Stomach (tissue), 9 donors: ENCODE measurements around the gene CDC37L1. TPM values are rescaled to one million over a fixed set of nuclear protein-coding genes. Genes with fewer than 3 reads are reported as not detected.
"Not testable (repeated sequence)": the region's sequence is repeated elsewhere in the genome, so short reads cannot be mapped to it uniquely, and the experiment has no call there.

Experiments
- DNase-seq, 2 donors: peaks; one replicate each; pipeline versions ENCODE4 v3.0.0 to v3.0.0-alpha.2; 2013 to 2019
- H3K27ac ChIP-seq, 5 donors: fragments of 200-600 bp in 4 of 5; sonication (generic) in 4 of 5; one replicate each; pipeline ENCODE4 v1.5.1; 2013 to 2019; ENCODE audit warnings: mild to moderate bottlenecking in 1 of 5, moderate library complexity in 1 of 5
- H3K27me3 ChIP-seq, 3 donors: fragments of 200-600 bp; sonication (generic); one replicate each; pipeline ENCODE4 v1.5.1; 2017 to 2019; ENCODE audit warnings: mixed run types in 1 of 3
- H3K36me3 ChIP-seq, 4 donors: fragments of 200-600 bp; sonication (generic); 1 replicate in 3 of 4; 2 replicates in 1 of 4; pipeline ENCODE4 v1.5.1; 2016 to 2019
- H3K4me1 ChIP-seq, 4 donors: fragments of 200-600 bp; sonication (generic); one replicate each; pipeline ENCODE4 v1.5.1; 2016 to 2019
- H3K4me3 ChIP-seq, 4 donors: fragments of 200-600 bp; sonication (generic) in 3 of 4; one replicate each; pipeline ENCODE4 v1.5.1; 2016 to 2019; ENCODE audit warnings: mild to moderate bottlenecking in 1 of 4
- H3K9me3 ChIP-seq, 4 donors: fragments of 200-600 bp; sonication (generic); one replicate each; pipeline ENCODE4 v1.5.1; 2016 to 2019
- CTCF ChIP-seq, 7 experiments: fragments of 450-650 bp in 4 of 7; fragments of 200-600 bp in 3 of 7; sonication (generic) in 3 of 7; IDR thresholded peaks; one replicate each; pipeline ENCODE4 v1.5.1; 2016 to 2019; ENCODE audit warnings: antibody characterized with exemption in 7 of 7, control low read depth in 2 of 7, mild to moderate bottlenecking in 1 of 7
- EP300 ChIP-seq: sonication (generic); formaldehyde crosslinking; IDR thresholded peaks from one replicate; pipeline ENCODE4 v1.6.1; 2017; ENCODE audit warnings: antibody characterized with exemption
- POLR2A ChIP-seq, 4 donors: fragments of 450-650 bp; IDR thresholded peaks; one replicate each; pipeline ENCODE4 v1.6.1; 2016; ENCODE audit warnings: antibody characterized with exemption in 4 of 4, control low read depth in 2 of 4, mild to moderate bottlenecking in 1 of 4, moderate library complexity in 1 of 4
- POLR2AphosphoS5 ChIP-seq, 3 donors: sonication (generic); formaldehyde crosslinking; IDR thresholded peaks; one replicate each; pipeline ENCODE4 v1.6.1; 2016; ENCODE audit warnings: antibody characterized with exemption in 3 of 3
- WGBS, 5 donors: extraction: QIAGEN DNeasy Blood & Tissue Kit in 3 of 5; methylation state at CpG; one replicate each; pipeline versions ENCODE4 v1.1.5 to v1.1.7; 2013 to 2018; 5-methylcytosine and 5-hydroxymethylcytosine counted together
- intact Hi-C: fragments of 100-400 bp; cut with DNase I; formaldehyde crosslinking; loops from one replicate; pipeline ENCODE4 v1.15.1; 2023; ENCODE audit warnings: low total_unique reads
- polyA plus RNA-seq, 3 donors: library from polyadenylated mRNA; stranded (reverse); fragments of 200-250 nt; gene quantifications; one replicate each; pipeline ENCODE4 v1.2.3, GENCODE V29; 2013
- total RNA-seq, 5 donors: library from RNA; depleted of rRNA; stranded (reverse); fragments of >200 nt; gene quantifications; one replicate each; pipeline versions ENCODE4 v1.1.0 to v1.2.3, GENCODE V29; 2014 to 2016
- donor health status: healthy with polysubstance abuse.
- donor health status: Bipolar disorder and iron deficiency.
- donor health status: healthy.

CDC37L1 gene
- total and polyA plus RNA-seq, 8 donors: 3.5 to 56.7 (median 20.7) TPM

DNA sequence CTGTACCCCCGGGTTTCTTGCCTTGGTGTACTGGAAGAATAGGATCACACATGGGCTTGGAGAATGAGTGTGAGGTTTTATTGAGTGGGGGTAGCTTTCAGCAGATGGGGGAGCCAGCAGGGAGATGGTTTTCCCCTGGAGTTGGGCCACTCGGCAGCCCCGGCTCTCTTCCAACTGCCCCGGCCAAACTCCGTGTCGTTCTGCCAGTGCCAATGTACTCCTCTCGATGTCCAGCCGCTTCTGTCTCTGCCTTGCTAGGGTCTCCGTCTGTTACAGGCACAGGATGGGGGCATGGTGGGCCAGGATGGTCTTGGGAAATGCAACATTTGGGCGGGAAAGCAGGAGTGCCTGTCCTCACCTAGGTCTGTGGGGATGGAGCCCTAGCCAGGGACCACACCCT lies 24.8 kb upstream of the CDC37L1 start:
- H3K27me3 ChIP-seq: no peaks in the 10 kb centered on the region
- no peak for DNase-seq

DNA sequence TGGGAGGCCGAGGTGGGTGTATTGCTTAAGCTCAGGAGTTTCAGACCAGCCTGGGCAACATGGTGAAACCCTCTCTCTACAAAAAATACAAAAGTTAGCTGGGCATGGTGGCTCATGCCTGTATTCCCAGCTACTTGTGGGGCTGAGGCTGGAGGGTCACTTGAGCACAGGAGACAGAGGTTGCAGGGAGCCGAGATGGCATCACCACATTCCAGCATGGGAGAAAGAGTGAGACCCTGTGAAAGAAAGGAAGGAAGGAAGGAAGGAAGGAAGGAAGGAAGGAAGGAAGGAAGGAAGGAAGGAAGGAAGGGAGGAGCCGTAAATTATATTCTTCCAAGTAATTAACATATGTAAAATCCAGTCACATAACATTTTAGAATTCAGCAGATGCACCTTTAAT lies 23.2 kb upstream of the CDC37L1 start:
- Histone ChIP-seq H3K36me3 (peaks cover 0 to 15% (median 3%) of the 10 kb centered on the region in 4 donors), H3K4me1 (peaks cover 1 to 13% (median 9%) of the 10 kb centered on the region in 4 donors)
- DNase-seq, H3K27me3 ChIP-seq, H3K4me3 ChIP-seq, H3K27ac ChIP-seq, H3K9me3 ChIP-seq, intact Hi-C loops: not testable (repeated sequence)
- WGBS, 5 donors: 90 to 96% (median 92%) methylated on average over 3 of the region's 3 CpGs

More for the DNA sequence above, 24.8 kb upstream of the CDC37L1 start:
- intact Hi-C loops: no loop called here
- Histone ChIP-seq H3K4me3 (no peak overlapping the region), H3K4me1 (peaks cover 0 to 13% (median 8%) of the 10 kb centered on the region in 4 donors), H3K36me3 (peaks cover 0 to 15% (median 3%) of the 10 kb centered on the region in 4 donors), H3K9me3 (no peaks in the 10 kb centered on the region), H3K27ac (no peak overlapping the region)
- WGBS, 5 donors: 86 to 98% (median 93%) methylated on average over 9 to 10 of the region's 10 CpGs
- TF ChIP-seq POLR2AphosphoS5 (IDR thresholded peaks at IDR 0.05) (no peak), POLR2A (IDR thresholded peaks at IDR 0.05) (no peak), CTCF (IDR thresholded peaks at IDR 0.05) (no peak), EP300 (no peak)

GRCh38 chr9:4656621-4657020 lies 22.7 kb upstream of the CDC37L1 start:
- H3K36me3 ChIP-seq: peaks cover 0 to 15% (median 3%) of the 10 kb centered on the region in 4 donors
- H3K9me3 ChIP-seq: no peaks in the 10 kb centered on the region
- no peak overlapping the region for H3K4me3 ChIP-seq
- peaks cover 5 to 16% (median 12%) of the 10 kb centered on the region in 4 donors for H3K4me1 ChIP-seq
- intact Hi-C loops: no loop called here
- no peaks in the 10 kb centered on the region for H3K27me3 ChIP-seq
- no peak for DNase-seq
- TF ChIP-seq CTCF (IDR thresholded peaks at IDR 0.05) (no peak), EP300 (no peak), POLR2AphosphoS5 (IDR thresholded peaks at IDR 0.05) (no peak)
- WGBS, 5 donors: 71 to 93% (median 74%) methylated on average over 3 of the region's 3 CpGs
- H3K27ac ChIP-seq: no peak overlapping the region

- H3K9me3 ChIP-seq: no peaks in the 10 kb centered on the region
- intact Hi-C loops: no loop called here
- TF ChIP-seq POLR2AphosphoS5 (IDR thresholded peaks at IDR 0.05) (peak in 1 of 3 donors; percentile 47), CTCF (IDR thresholded peaks at IDR 0.05) (no peak)
- peak; percentile 41 to 64 for DNase-seq
- H3K4me1 ChIP-seq: peaks cover 11 to 19% (median 18%) of the 10 kb centered on the region in 4 donors
- peak overlapping the region; percentile 45 to 78 (median 66) for H3K27ac ChIP-seq
- peaks cover 0 to 15% (median 3%) of the 10 kb centered on the region in 4 donors for H3K36me3 ChIP-seq
- no peak overlapping the region for H3K4me3 ChIP-seq
- WGBS, 5 donors: 54 to 65% (median 60%) methylated on average over 4 of the region's 4 CpGs
- H3K27me3 ChIP-seq: no peaks in the 10 kb centered on the region
Observed at GRCh38 chr9:4657426-4658159, 21.8 kb upstream of the CDC37L1 start.

DNA sequence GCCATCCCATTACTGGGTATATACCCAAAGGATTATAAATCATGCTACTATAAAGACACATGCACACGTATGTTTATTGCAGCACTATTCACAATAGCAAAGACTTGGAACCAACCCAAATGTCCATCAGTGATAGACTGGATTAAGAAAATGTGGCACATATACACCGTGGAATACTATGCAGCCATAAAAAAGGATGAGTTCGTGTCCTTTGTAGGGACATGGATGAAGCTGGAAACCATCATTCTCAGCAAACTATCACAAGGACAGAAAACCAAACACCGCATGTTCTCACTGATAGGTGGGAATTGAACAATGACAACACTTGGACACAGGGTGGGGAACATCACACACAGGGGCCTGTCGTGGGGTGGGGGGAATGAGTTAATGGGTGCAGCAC lies 18.7 kb upstream of the CDC37L1 start:
- DNase-seq, H3K9me3 ChIP-seq, H3K27ac ChIP-seq, H3K27me3 ChIP-seq, H3K36me3 ChIP-seq, intact Hi-C loops, H3K4me3 ChIP-seq: not testable (repeated sequence)
- WGBS, 5 donors: 88 to 97% (median 91%) methylated on average over 4 to 5 of the region's 5 CpGs
- peaks cover 41 to 49% (median 44%) of the 10 kb centered on the region in 4 donors for H3K4me1 ChIP-seq
